ENCODE results near the gene LAG3. TPM values are rescaled to one million over a fixed set of nuclear protein-coding genes. Genes with fewer than 3 reads are reported as not detected.
"Not testable (repeated sequence)": the region's sequence is repeated elsewhere in the genome, so short reads cannot be mapped to it uniquely, and the experiment has no call there.

LAG3 gene
- 1 to 10 TPM in 1 of 3 donors, under 1 TPM in 2; 0.75 to 1.7 (median 0.90) TPM for polyA plus RNA-seq (ENCODE audit: insufficient read length in 3 of 3)

- no peak for DNase-seq (ENCODE audit: low read depth in 3 of 3, low spot score in 2 of 3)
Measured at GRCh38 chr12:6772331-6772695, at the start of gene LAG3. Gene LAG3 (plus strand): TSS chr12:6772520. CDS start chr12:6772853, 333 bp downstream.

- no peak for DNase-seq (ENCODE audit: low read depth in 3 of 3, low spot score in 2 of 3)
Measured at GRCh38 chr12:6722863-6723262, 49.5 kb upstream of the LAG3 start.

GRCh38 chr12:6723607-6724408 lies 48.5 kb upstream of the LAG3 start, which contains the start of gene COPS7A:
Gene COPS7A (plus strand): TSS chr12:6724046. CDS start chr12:6724657, 611 bp downstream.
- DNase-seq (ENCODE audit: low read depth in 3 of 3, low spot score in 2 of 3): peak; percentile 90 to 94 (median 91)

- peak in 1 of 3 donors; percentile 10 for DNase-seq (ENCODE audit: low read depth in 3 of 3, low spot score in 2 of 3)
Measured at GRCh38 chr12:6724409-6724797, 47.9 kb upstream of the LAG3 start.

GRCh38 chr12:6725350-6725749 lies 47.0 kb upstream of the LAG3 start:
- DNase-seq (ENCODE audit: low read depth in 3 of 3, low spot score in 2 of 3): no peak

GRCh38 chr12:6729186-6729585 lies 43.1 kb upstream of the LAG3 start:
- DNase-seq (ENCODE audit: low read depth in 3 of 3, low spot score in 2 of 3): no peak

GRCh38 chr12:6730169-6730568 lies 42.2 kb upstream of the LAG3 start:
- no peak for DNase-seq (ENCODE audit: low read depth in 3 of 3, low spot score in 2 of 3)

- DNase-seq (ENCODE audit: low read depth in 3 of 3, low spot score in 2 of 3): no peak
Measured at GRCh38 chr12:6734506-6735387, 37.6 kb upstream of the LAG3 start.

GRCh38 chr12:6735448-6736191 lies 36.7 kb upstream of the LAG3 start:
- DNase-seq (ENCODE audit: low read depth in 3 of 3, low spot score in 2 of 3): peak; percentile 9 to 36 (median 12)

GRCh38 chr12:6736754-6737153 lies 35.6 kb upstream of the LAG3 start:
- DNase-seq (ENCODE audit: low read depth in 3 of 3, low spot score in 2 of 3): no peak

- not testable (repeated sequence) for DNase-seq (ENCODE audit: low read depth in 3 of 3, low spot score in 2 of 3)
Measured at GRCh38 chr12:6742080-6742479, 30.2 kb upstream of the LAG3 start.

- DNase-seq (ENCODE audit: low read depth in 3 of 3, low spot score in 2 of 3): no peak
Measured at GRCh38 chr12:6742834-6743233, 29.5 kb upstream of the LAG3 start.

- DNase-seq (ENCODE audit: low read depth in 3 of 3, low spot score in 2 of 3): not testable (repeated sequence)
Measured at GRCh38 chr12:6743300-6743699, 29.0 kb upstream of the LAG3 start.

- no peak for DNase-seq (ENCODE audit: low read depth in 3 of 3, low spot score in 2 of 3)
Measured at GRCh38 chr12:6745741-6746525, 26.4 kb upstream of the LAG3 start.

- DNase-seq (ENCODE audit: low read depth in 3 of 3, low spot score in 2 of 3): no peak
Measured at GRCh38 chr12:6747216-6747615, 25.1 kb upstream of the LAG3 start.

- no peak for DNase-seq (ENCODE audit: low read depth in 3 of 3, low spot score in 2 of 3)
Measured at GRCh38 chr12:6748761-6749160, 23.6 kb upstream of the LAG3 start.

GRCh38 chr12:6750506-6750905 lies 21.8 kb upstream of the LAG3 start:
- no peak for DNase-seq (ENCODE audit: low read depth in 3 of 3, low spot score in 2 of 3)

GRCh38 chr12:6751767-6752166 lies 20.6 kb upstream of the LAG3 start:
- no peak for DNase-seq (ENCODE audit: low read depth in 3 of 3, low spot score in 2 of 3)

- no peak for DNase-seq (ENCODE audit: low read depth in 3 of 3, low spot score in 2 of 3)
Measured at GRCh38 chr12:6752167-6752920, 20.0 kb upstream of the LAG3 start.

All from right renal cortex interstitium (tissue), 3 donors.